ENCODE data around the gene ATN1.
A peak's percentile ranks its signal among the peaks of the same experiment; 100 is the strongest.

Gene ATN1

GRCh38 chr12:6961695-6962284, 34.0 kb downstream of the ATN1 start:
- TF ChIP-seq TCF12 (IDR thresholded peaks at IDR 0.05; ENCODE audit: low read depth) (peak; percentile 45; the same call in 1 of the 2 replicates), YY1 (IDR thresholded peaks at IDR 0.05; ENCODE audit: low read depth) (no peak), FOXM1 (IDR thresholded peaks at IDR 0.05; ENCODE audit: borderline replicate concordance, low read depth) (no peak), RAD21 (IDR thresholded peaks at IDR 0.05; ENCODE audit: low read depth) (no peak; the same call in none of the 2 replicates), EGR1 (IDR thresholded peaks at IDR 0.05) (no peak), EP300 (IDR thresholded peaks at IDR 0.05; ENCODE audit: borderline replicate concordance) (no peak)
- TF ChIP-seq, protein P1, sequence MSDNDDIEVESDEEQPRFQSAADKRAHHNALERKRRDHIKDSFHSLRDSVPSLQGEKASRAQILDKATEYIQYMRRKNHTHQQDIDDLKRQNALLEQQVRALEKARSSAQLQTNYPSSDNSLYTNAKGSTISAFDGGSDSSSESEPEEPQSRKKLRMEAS (IDR thresholded peaks at IDR 0.05), result peak; percentile 15

- 0 out of 2 replicates have a peak, but pooled peaks have one; percentile 21 for TF ChIP-seq EGR1 (IDR thresholded peaks at IDR 0.05)
- TF ChIP-seq CEBPB (IDR thresholded peaks at IDR 0.05), result peak; percentile 89
- TF ChIP-seq TCF12 (IDR thresholded peaks at IDR 0.05; ENCODE audit: low read depth), result peak; percentile 5
- no peak for TF ChIP-seq TAF1 (IDR thresholded peaks at IDR 0.05; ENCODE audit: low read depth)
- TF ChIP-seq, protein P1 (IDR thresholded peaks at IDR 0.05), result peak; percentile 5; the same call in 1 of the 2 replicates
Measured at GRCh38 chr12:6962285-6963015, 34.7 kb downstream of the ATN1 start.

- TF ChIP-seq YY1 (IDR thresholded peaks at IDR 0.05; ENCODE audit: low read depth) (0 out of 2 replicates have a peak, but pooled peaks have one; percentile 33), NFIC (IDR thresholded peaks at IDR 0.05) (peak; percentile 13; the same call in 1 of the 2 replicates), ZBTB7A (IDR thresholded peaks at IDR 0.05; ENCODE audit: low read depth) (peak; percentile 88; the same call in 1 of the 2 replicates), CEBPB (IDR thresholded peaks at IDR 0.05) (no peak), RAD21 (IDR thresholded peaks at IDR 0.05; ENCODE audit: low read depth) (no peak), TAF1 (IDR thresholded peaks at IDR 0.05; ENCODE audit: low read depth) (peak; percentile 97), EGR1 (IDR thresholded peaks at IDR 0.05) (0 out of 2 replicates have a peak, but pooled peaks have one; percentile 7), EP300 (IDR thresholded peaks at IDR 0.05; ENCODE audit: borderline replicate concordance) (peak; percentile 35; the same call in 1 of the 2 replicates), TEAD4 (IDR thresholded peaks at IDR 0.05) (peak; percentile 16; the same call in 1 of the 2 replicates), CREB1 (IDR thresholded peaks at IDR 0.05; ENCODE audit: low read depth) (no peak), TCF12 (IDR thresholded peaks at IDR 0.05; ENCODE audit: low read depth) (peak; percentile 69), FOXM1 (IDR thresholded peaks at IDR 0.05; ENCODE audit: borderline replicate concordance, low read depth) (no peak), USF1 (IDR thresholded peaks at IDR 0.05) (peak; percentile 43)
- TF ChIP-seq, protein P2, sequence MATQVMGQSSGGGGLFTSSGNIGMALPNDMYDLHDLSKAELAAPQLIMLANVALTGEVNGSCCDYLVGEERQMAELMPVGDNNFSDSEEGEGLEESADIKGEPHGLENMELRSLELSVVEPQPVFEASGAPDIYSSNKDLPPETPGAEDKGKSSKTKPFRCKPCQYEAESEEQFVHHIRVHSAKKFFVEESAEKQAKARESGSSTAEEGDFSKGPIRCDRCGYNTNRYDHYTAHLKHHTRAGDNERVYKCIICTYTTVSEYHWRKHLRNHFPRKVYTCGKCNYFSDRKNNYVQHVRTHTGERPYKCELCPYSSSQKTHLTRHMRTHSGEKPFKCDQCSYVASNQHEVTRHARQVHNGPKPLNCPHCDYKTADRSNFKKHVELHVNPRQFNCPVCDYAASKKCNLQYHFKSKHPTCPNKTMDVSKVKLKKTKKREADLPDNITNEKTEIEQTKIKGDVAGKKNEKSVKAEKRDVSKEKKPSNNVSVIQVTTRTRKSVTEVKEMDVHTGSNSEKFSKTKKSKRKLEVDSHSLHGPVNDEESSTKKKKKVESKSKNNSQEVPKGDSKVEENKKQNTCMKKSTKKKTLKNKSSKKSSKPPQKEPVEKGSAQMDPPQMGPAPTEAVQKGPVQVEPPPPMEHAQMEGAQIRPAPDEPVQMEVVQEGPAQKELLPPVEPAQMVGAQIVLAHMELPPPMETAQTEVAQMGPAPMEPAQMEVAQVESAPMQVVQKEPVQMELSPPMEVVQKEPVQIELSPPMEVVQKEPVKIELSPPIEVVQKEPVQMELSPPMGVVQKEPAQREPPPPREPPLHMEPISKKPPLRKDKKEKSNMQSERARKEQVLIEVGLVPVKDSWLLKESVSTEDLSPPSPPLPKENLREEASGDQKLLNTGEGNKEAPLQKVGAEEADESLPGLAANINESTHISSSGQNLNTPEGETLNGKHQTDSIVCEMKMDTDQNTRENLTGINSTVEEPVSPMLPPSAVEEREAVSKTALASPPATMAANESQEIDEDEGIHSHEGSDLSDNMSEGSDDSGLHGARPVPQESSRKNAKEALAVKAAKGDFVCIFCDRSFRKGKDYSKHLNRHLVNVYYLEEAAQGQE (IDR thresholded peaks at IDR 0.05; ENCODE audit: low read depth), result 0 out of 2 replicates have a peak, but pooled peaks have one; percentile 8
- TF ChIP-seq, protein P1 (IDR thresholded peaks at IDR 0.05), result peak; percentile 67
Measured at GRCh38 chr12:6963016-6963731, 35.4 kb downstream of the ATN1 start.

DNA sequence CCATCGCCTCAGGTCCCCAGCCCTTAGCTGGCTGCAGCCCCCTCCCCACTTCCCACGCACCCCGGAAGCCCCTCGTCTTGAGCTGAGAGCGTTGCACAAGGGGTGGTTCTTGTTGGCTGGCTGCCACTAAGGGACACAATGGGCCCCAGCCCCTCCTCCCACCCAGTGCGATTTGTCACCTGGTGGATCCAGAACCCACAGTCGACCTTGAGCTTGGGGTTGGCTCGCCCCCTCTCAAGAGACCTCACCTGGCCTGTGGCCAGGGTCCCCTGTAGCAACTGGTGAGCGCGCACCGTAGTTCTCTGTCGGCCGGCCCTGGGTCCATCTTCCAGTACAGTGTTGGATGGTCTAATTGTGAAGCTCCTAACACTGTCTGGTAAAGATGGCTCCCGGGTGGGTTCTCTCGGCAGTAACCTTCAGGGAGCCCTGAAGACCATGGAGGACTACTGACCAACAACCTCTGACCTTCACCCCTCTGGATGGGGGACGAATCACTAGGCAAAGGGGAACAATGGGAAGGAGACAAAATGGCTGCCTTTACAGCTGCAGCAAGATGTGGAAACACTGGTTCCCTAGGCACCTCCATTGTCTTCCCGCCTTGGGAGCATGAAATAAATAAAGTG, 36.1 kb downstream of the ATN1 start:
- TF ChIP-seq USF1 (IDR thresholded peaks at IDR 0.05), result no peak
- TF ChIP-seq TAF1 (IDR thresholded peaks at IDR 0.05; ENCODE audit: low read depth), result peak; percentile 25; the same call in 1 of the 2 replicates
- TF ChIP-seq ZBTB7A (IDR thresholded peaks at IDR 0.05; ENCODE audit: low read depth), result peak; percentile 69; the same call in 1 of the 2 replicates
- TF ChIP-seq TEAD4 (IDR thresholded peaks at IDR 0.05), result no peak; the same call in 1 of the 2 replicates
- TF ChIP-seq NFIC (IDR thresholded peaks at IDR 0.05), result peak; percentile 73
- TF ChIP-seq YY1 (IDR thresholded peaks at IDR 0.05; ENCODE audit: low read depth), result peak; percentile 85
- TF ChIP-seq EGR1 (IDR thresholded peaks at IDR 0.05), result no peak
- TF ChIP-seq CEBPB (IDR thresholded peaks at IDR 0.05), result peak; percentile 67; the same call in 1 of the 2 replicates
- TF ChIP-seq FOXM1 (IDR thresholded peaks at IDR 0.05; ENCODE audit: borderline replicate concordance, low read depth), result no peak
- no peak for TF ChIP-seq EP300 (IDR thresholded peaks at IDR 0.05; ENCODE audit: borderline replicate concordance)

DNA sequence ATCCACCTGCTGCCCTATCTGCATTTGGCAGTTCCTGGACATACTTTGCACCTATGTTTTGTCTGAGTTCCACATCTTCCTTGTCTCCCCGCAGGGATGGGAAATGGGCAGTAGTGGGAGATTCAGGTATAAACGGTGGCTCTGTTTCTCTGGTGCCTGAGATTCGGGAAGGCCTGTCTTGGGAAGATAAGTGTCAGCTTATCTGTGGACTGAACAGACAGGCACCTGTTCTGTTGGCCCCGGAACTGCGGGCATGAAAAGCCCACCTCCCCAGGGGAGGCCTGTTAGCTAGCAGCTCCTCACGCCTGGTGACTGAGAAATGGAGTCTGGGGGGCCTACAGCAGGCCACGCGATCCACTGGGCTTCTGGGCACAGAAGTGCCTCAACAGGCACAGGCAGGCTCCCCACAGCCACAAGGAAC, 36.9 kb downstream of the ATN1 start:
- no peak for TF ChIP-seq TCF12 (IDR thresholded peaks at IDR 0.05; ENCODE audit: low read depth)
- TF ChIP-seq, protein P2 (IDR thresholded peaks at IDR 0.05; ENCODE audit: low read depth), result no peak
- no peak for TF ChIP-seq CREB1 (IDR thresholded peaks at IDR 0.05; ENCODE audit: low read depth)
- TF ChIP-seq FOXM1 (IDR thresholded peaks at IDR 0.05; ENCODE audit: borderline replicate concordance, low read depth), result no peak
